ENCODE measurements around the gene IDH3B.
"Not testable (repeated sequence)": the region's sequence is repeated elsewhere in the genome, so short reads cannot be mapped to it uniquely, and the experiment has no call there.

The IDH3B gene

DNA sequence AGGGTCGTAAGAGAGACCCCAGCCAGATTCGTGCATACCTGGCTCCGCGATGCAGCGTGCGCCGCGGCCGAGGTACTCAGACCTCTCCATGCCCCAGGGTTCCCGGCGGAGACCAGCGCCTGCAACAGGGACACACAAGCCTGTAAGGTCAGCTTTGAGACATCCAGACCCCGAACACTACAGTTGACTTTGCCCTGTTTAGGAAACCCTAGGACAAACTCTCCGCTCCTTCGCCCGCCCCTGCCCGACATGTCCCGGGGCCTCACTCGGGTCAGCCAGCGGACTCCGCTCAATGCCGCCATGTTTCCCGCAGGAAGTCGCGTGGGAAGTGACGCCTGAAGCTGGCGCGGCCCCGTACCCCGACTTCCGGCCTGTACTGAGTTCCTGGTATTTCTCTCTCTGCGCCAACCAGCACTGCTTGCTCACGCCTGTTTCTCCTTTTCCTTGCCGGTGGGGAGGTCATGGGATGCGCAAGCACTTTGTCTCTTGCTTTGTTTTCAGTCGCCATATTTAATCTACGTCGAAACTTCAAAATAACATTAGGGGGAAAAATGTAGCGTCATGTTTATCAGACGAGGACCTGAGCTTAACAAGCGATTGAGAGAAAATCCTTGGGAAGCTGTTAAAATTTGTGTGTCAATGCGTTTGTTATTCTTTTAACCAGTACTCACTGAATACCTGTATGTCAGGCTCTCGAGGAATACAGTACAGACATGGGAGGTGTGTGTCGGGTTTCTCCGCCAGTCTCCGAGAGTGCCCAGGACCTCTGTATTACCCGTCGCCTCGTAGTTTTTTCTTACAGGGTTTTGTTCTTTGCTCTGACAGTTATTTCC is at the start of gene IDH3B:
Gene IDH3B, minus strand, starts transcription at position 330 of the 833 bp plus-strand sequence. Its CDS starts 28 bp downstream, at position 302.
- DNase-seq (peak; percentile 94), ATAC-seq (peak; percentile 96)

DNA sequence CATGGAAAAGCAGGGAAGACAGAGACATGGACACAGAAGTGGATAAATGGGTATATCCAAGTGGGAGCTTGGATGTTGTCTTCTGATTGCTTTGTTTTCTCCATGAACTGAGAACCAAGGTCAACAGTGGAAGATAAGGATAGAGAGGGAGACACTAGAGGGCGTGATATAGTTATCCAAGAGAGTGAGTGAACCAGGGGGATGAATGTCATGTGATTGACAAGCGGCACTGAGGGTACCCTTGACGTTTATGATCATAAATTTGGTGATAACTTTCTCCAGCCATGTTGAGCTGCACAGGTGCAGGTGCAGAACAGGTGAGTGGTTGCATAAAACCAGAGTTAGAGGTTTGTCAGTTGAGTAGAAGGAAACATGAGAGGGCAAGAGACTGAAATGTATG is 49.3 kb upstream of the IDH3B start:
- ATAC-seq: peak; percentile 77
- DNase-seq: no peak

DNA sequence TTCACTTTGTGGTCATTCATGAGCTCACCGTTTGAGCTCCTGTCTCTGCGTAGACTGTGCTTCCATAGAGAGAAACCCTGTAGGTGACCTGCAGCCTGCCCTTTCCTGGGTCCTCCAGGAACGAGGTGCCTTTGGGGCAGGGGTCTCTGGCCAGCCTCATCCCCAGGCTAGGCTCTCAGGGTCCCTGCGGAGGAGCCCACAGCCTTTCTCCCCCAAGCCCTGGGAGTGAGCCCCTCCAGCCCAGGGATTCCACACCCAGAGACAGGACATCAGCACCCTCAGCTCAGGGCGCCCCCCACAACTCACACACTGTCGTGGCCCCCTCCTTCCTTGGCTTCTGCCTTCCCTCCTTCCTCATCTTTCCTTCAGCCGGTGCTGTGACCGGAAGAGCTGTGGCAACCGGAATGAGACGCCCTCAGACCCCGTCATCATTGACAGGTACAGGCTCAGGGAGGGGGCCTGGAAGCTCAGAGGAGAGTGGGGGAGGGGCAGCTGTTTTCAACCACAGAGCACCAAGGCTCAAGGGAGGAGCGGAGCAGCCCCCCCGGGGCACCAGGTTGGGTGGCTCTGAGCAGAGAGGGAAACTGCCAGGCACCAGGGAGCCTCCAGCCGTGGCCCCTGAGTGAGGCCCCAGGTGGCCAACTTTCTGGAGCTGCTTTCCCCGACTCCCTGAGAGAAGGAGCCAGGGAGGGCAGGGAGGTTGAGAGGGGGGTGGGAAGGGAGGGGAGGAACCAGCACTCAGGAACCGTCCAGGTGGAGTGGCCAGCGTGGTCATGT is 45.4 kb upstream of the IDH3B start:
- DNase-seq: no peak

DNA sequence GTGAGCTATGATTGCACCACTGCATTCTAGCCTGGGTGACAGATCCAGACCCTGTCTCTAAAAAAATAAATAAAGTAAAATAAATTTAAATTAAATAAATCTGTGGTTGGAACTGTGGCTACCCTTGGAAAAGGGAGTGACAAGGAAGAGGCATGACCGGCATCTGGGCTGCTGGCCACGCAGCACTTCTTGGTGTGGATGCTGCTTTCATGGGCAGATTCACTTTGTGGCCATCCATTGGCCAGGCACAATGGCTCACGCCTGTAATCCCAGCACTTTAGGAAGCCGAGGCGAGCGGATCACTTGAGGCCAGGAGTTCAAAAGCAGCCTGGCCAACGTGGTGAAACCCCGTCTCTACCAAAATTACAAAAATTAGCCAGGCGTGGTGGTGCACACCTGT is 44.6 kb upstream of the IDH3B start:
- DNase-seq (no peak), ATAC-seq (no peak)

More for the DNA sequence above, 45.4 kb upstream of the IDH3B start:
- ATAC-seq: no peak

DNA sequence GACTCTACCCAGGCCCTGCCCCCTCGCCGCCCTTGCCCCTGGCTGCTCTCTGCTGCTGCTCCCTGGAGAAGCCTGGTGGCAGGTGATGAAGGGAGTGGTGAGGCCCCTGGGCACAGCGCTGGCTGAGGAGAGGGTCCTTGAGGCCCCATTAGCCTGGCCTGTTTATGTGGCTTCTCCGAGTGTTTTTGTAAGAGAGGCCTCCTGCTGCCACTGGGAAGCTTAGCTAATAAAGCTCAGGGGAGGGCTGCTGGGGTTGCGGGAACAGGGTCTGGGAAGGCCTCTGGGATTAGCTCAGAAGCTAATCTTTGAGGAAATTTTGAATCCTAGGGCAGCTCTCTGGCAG is 44.0 kb upstream of the IDH3B start:
- no peak for DNase-seq
- ATAC-seq: no peak

DNA sequence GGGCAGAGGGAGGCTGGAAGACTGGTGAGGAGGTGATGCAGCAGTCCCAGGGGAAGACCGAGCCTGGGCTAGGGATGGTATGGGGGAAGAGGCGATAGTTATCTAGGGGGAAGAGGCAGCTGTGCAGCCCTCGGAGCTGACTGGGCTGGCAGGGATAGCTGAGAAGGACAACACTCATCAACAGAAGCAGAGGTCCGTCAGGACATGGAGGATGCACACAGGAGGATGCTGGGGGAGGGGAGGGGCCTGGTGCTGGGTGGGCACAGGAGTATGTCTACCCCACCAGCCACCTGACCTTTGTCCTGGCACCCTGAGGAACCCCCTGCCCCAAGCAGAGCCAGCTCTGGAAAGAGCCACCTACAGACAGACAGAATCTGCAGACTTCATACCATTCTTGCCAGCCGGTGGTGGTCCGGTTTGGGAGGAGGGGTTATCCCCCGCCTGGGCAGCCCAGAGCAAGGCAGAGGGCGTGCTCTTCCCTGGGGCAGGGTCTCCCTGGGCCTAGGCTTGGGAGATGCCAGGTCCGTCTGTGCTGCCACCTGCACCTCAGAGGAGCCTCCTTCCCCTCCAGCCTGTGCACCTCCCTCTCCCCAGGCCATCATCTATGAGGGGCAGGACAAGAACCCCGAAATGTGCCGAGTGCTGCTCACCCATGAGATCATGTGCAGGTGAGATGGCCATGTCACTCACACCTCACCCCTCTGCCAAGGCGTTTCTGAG is 43.5 kb upstream of the IDH3B start:
- DNase-seq (no peak), ATAC-seq (no peak)

DNA sequence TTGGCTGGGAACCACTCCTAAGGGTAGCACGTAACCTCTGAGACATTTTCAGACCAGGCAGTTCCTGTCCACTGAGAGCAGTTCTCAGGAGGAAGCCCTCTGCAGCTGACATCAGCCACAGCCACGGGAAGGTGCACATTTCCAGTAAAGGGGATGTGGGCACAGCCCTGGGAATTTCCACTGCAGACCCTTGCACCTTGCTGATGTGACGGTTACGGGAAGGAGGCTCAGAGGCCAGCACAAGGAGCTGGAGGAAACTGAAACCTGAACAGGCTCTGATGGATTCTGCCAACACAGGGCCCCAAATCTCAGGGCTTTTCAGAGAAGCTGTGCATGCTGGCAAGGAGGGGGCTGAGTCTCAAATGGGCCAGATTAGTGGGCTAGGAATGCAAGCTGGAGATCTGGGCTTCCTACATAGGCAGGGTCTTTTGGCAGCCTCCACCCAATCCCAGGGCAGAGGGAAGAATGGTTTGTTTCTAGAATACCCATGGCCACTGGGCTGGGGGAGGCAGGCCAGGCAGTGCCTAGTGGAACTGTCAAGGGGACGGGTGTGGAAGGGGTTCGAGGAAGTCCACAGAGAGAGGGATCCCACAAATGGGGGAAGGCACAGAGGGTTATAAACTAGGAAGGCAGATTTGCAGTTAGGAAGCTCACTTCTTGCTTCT is 42.8 kb upstream of the IDH3B start:
- no peak for ATAC-seq
- DNase-seq: no peak

DNA sequence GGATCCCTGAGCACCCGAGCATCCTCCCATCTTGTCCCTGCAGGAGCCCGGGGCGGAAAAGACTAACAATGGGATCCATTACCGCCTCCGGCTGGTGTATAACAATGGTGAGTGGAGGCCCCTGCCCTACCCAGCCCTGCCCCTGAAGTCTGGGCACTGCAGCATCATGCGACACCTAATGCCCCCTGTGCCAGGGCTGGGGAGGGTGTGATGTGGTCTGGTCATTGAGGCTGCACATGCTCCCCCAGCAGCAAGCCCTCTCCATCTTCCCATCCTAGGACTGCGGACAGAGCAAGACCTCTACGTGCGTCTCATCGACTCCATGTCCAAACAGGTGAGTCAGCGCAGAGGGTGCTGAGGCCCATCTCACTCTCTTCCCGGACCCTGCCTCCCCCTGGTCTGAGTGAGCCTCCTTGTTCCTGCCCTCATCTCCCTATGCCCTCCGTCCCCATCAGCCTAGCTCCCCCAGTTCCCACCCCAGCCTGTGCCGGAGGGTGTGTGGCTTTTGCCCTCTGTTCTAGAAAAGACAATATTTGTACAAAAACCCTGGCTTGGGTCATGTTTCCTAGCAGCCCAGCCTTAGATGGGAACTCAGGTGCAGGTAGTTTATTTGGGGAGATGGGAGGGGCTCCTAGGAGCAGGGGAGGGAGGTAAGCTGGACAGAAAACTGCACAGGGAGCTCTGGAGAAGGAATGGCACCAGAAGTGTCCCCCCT is 42.1 kb upstream of the IDH3B start:
- DNase-seq (no peak), ATAC-seq (no peak)

DNA sequence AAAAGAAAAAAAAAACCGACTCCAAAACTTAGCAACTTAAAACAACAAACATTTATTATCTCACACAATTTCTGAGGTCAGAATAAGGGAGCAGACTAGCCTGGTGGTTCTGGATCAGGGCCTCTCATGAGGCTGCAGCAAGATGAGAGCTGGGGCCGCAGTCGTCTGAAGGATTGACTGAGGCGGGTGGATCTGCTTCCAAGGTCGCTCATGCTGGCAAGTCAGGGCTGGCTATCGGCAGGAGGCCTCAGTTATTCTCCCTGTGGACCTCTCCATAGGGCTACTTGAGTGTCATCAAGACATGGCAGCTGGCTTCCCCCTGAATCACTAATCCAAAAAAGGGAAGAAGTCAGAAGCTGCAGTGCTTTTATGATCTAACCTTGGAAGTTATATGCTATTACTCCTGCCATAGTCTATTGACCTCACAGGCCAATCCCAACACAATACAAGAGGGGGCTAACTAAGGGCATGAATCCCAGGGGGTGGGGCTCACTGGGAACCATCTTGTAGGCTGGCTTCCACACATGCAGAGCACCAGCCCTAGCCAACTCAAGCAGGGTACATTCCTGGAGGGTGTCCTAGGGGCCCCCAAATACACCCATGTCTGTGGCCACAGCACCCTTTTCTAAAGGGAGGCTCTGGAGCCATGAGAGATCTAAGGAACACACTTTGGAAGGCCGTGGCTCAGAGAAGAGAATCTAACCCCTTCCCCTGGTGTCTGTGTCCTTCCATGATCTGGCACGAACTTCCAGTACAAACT is 39.9 kb upstream of the IDH3B start:
- ATAC-seq (no peak), DNase-seq (no peak)

DNA sequence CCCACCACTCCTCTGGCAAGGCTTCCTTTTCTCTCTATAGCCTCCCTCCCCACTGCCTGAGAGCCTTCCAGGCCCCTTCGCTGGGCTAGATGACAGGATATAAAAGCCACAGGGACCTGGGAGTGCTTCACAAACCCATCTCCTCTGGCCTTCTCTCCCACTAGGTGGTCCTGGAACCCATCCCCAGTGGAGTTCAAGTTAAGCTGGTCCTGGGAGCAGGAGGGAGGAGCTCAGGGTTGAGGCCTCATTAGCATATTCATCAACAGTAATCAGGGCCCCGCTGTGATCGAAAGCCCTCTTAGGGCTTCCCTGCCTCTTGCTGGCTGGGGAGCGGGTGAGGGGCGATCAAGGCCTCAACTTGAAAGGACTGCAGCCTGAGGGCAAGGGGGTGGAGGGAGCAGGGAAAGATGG is 37.7 kb upstream of the IDH3B start:
- ATAC-seq (no peak), DNase-seq (no peak)

DNA sequence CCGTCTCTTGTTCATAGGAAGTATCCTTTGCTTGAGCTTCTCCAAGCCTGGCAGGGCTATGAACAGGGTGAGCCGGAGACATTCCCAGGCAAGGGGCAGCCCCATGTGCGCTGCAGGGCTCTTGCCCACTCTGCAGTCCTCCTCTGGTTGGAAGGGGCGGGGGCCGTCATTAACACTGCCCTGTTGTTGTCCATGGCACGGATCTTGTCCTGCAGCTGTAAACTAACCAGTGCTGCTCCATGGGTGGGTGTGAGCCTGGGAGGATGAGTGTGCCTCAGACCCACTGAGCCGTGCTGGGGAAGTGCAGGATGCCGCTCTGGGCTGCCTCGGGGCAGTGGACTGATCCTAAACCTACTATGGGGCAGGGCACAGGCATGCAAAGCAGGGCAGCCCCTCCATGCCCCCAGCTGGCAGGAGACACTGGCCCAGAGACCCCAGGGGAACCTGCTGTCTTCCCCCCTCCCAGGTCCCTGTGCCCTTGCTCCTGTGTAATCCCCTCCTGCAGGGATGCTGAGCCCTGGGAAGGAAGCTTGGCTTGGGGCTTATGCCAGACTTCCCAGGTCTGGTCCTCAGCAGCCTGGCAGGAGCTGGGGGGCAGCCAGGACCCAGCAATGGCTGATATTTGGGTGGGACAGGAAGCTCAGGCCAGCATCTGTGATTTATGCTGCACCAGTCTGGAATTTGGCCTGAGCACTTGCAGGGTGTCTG is 37.1 kb upstream of the IDH3B start:
- DNase-seq (no peak), ATAC-seq (no peak)

DNA sequence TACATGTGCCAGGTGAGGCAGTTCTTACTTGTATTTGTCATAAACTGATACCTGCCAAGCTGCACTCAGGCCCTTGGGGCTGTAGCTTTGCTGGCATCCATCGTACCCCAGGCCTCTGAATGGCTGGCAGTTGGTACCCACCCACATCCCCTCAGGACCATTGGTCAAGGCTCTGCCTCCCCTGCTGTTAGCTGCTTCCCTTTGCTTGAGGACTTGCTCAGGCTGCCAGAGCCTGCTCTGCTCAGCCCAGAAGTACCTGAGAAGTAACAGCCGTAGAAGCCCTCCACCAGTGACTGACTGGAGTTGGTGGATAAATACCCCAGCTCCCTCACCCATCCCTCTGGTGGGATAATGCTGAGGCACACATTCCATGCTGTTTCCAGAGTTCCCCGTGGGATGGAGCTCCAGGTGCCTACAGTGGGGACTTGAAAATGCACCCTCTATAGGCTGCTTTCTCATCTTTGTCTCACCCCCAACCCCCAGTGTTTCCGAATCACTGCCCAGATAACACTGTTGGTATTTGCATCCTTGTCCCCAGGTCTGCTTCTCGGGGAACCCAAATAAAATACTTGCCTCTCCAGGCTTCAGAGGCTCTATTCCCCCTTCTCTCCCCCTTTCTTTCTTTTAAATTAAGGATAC is 35.9 kb upstream of the IDH3B start:
- no peak for DNase-seq
- ATAC-seq: no peak

DNA sequence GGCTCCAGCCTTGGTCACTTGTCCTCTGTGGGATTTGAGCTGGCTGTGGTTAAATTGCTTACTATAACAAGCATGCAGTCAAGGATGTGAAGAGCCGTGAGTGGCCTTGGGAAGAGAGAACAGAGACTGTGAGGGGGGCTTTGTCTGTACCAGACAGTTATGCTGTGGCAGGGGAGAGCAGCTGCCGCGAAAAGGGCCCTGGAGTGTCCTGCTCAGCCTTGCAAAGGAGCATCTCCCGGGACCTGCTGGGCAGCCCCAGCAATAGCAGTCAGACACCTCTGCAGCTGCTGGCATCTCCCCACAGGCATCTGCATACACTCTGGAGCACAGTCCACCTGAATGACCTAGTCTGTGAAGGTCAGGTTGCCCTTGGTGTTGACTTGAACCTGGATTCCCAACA is 34.9 kb upstream of the IDH3B start:
- ATAC-seq: no peak
- DNase-seq: no peak

DNA sequence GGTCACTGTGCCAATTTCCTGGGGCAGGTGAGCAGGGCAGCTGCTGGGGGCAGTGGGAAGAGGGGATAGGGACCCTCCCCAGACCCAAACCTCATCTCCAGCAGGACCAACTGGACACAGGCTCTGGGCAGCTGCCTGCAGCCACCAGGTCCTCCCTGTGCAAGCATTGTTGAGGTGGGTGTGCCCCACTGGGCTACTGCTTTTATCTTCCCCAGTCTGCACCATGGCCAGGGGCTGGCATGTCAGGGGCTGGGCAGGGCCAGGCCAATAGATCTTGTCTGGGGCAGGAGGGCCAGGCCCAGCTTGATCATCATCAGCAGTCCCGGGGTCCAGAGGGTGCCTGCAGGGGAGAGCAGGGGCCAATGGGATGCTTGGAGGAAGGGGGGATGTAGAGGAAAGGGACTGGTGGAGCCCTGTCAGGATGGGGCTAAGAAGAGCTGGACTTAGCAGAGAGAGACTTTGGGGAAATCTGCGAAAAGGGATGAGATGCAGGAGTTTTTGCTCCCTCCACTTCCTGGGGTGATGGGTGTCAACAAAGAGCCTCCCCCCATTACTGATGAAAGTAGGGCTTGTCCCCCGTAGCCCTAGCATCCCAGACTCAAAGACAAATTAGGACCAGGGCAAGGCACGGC is 34.3 kb upstream of the IDH3B start:
- ATAC-seq (no peak), DNase-seq (no peak)

DNA sequence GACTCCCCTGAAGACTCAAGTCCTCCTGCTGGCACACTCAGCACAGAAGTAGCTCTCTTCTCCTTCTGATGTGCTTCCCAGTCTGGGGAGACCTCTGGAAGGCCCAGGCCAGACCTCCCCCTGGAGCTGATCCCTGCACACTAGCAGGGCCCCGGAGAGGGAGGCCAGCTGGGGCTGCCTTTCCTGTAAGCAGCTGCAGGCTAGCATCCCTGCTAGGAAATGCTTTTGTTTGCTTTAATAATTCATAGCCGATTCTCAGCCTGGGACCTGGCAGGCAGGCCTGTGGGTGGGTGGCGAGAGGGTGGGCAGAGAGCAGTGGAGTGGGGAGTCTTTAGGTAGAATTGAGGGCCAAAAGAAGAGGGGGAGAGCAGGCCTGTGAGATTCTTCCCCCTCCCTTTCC is 33.8 kb upstream of the IDH3B start:
- ATAC-seq: no peak
- DNase-seq: no peak

DNA sequence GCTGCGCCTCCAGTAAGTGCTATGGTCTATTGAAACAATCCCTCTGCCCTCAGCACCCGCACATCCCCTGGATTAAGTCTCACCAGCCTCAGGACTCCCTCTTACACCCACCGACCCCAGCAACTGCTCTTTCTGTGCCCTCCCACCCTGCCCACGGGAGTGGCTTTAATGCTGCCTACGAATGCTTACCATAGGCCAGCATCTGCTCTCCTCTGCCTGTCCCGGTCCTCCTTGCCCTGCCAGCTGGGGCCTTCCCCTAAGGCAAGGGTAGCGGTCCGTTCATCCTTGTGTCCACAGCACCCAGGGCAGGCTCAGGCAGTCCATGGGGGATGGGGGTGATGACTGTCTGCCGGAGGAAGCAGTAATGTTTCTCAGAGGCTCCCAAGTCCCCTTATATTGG is 32.6 kb upstream of the IDH3B start:
- DNase-seq: no peak
- no peak for ATAC-seq

DNA sequence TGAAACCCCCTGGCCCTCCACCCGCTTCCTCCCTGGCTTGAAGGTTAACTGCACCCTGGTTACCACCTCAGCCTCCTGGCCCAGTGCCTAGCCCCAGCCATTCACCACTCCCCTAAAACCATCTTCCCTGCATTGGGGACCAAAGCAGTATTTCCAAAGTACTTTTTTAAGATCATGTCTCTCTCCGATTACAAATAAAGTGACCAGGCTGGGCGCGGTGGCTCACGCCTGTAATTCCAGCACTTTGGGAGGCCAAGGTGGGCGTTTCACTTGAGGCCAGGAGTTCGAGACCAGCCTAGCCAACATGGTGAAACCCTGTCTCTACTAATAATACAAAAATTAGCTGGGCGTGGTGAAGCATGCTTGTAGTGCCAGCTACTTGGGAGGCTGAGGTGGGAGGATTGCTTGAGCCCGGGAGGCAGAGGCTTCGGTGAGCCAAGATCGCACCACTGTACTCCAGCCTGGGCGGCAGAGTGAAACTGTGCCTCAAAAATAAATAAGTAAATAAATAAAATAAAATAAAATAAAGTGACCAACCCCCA is 32.0 kb upstream of the IDH3B start:
- not testable (repeated sequence) for ATAC-seq, DNase-seq

DNA sequence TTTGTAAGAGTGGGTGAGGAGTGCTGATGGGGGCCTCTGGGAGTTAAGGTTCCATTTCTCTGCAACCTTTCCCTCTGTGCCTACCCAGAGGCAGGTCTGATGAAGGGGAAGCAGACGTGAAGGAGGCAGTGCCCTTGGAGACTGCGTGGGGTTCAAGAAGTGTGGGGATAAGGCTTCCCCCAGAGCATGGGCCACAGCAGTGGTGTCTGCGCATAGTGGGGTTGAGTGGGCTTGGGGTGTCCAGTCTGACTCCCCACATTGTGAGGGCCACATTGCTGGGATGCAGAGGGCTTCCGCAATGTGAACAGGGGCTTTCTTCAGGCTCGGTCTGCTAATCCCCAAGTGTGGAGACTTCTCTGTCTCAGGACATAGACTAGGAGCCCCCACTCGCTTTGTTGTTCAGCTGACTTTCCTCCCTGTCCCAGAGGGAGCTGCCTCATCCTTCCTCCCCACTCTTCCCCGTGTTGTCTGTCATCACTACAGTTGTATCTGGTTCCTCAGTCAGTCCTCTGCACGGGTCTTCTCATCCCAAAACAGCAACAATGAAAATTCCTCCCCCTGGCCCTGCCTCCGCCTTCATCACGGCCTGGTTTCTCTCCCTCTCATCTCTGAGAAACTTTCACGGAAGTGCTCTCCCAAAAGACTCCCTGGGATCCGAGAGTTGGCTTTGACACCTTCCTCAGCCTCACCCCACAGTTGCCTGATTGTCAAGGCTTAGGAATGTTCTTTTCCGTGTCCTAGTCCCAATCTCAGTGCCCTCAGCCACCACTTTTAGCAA is 31.4 kb upstream of the IDH3B start:
- no peak for ATAC-seq
- no peak for DNase-seq

All from stimulated activated naive CD8-positive, alpha-beta T cell treated with anti-CD3 and anti-CD28 coated beads, Interleukin-15, Interleukin-2, amounts not matched to agents 100 U/mL and 50 U/mL, for 24 hours (primary cell).